Fibroblast of mammary gland (primary cell): ENCODE measurements around the gene TTC39C.

Experiments used
- DNase-seq: peaks from one replicate; pipeline ENCODE4 v3.0.0-alpha.2; 2010; ENCODE audit warnings: low read depth
- H3K4me3 ChIP-seq: 2 replicates; pipeline ENCODE4 v1.5.1; 2011; ENCODE audit warnings: low read depth, mild to moderate bottlenecking, low read length, moderate library complexity; ENCODE audit not compliant: control insufficient read depth
- CTCF ChIP-seq: conservative IDR thresholded peaks from 2 replicates; pipeline ENCODE4 v1.5.1; 2011; ENCODE audit warnings: low read depth, low read length, inconsistent platforms; ENCODE audit not compliant: control insufficient read depth, insufficient read depth

TTC39C gene

GRCh38 chr18:24009651-24010333, 4.8 kb upstream of the TTC39C start:
- TF ChIP-seq CTCF, result no peak
- H3K4me3 ChIP-seq, result no peak overlapping the region
- no peak for DNase-seq

- H3K4me3 ChIP-seq, result no peak overlapping the region
- no peak for TF ChIP-seq CTCF
- no peak for DNase-seq
These were observed 3.9 kb upstream of the TTC39C start for GRCh38 chr18:24010673-24011072.

- H3K4me3 ChIP-seq, result no peak overlapping the region
- no peak for DNase-seq
- no peak for TF ChIP-seq CTCF
These were observed 3.2 kb upstream of the TTC39C start for GRCh38 chr18:24011123-24011917.

- DNase-seq, result no peak
- no peak overlapping the region for H3K4me3 ChIP-seq
- no peak for TF ChIP-seq CTCF
These were observed 1.5 kb upstream of the TTC39C start for GRCh38 chr18:24013051-24013450.

- peak overlapping the region; percentile 66 for H3K4me3 ChIP-seq
- DNase-seq, result peak; percentile 81
- no peak for TF ChIP-seq CTCF
These were observed 558 bp downstream of the TTC39C start for GRCh38 chr18:24014986-24015638.

GRCh38 chr18:24015639-24016631, 1.4 kb downstream of the TTC39C start:
- no peak for DNase-seq
- no peak for TF ChIP-seq CTCF
- H3K4me3 ChIP-seq, result peak overlapping the region; percentile 66
